HG03558 (cell line): ENCODE measurements around the gene THOC2.
"Not testable (repeated sequence)": the region's sequence is repeated elsewhere in the genome, so short reads cannot be mapped to it uniquely, and the experiment has no call there.

Experiments used
- ATAC-seq: cut with Tn5 transposase; IDR thresholded peaks from one replicate; pipeline ENCODE4 v1.9.1; 2021; ENCODE audit warnings: moderate number of reproducible peaks; ENCODE audit not compliant: unreplicated experiment; ENCODE audit errors: extremely low read depth

The THOC2 gene

GRCh38 chrX:123732670-123733363 is at the start of gene THOC2:
Gene THOC2 (minus strand): TSS chrX:123733052. CDS start chrX:123733022, 30 bp downstream.
- peak; percentile 67 for ATAC-seq

- ATAC-seq = not testable (repeated sequence)
Measured at GRCh38 chrX:123781786-123782185, 48.9 kb upstream of the THOC2 start.

GRCh38 chrX:123779908-123780396 is 47.1 kb upstream of the THOC2 start:
- ATAC-seq = no peak

- ATAC-seq = no peak
Measured at GRCh38 chrX:123773258-123773988, 40.6 kb upstream of the THOC2 start.

GRCh38 chrX:123771449-123772064 is 38.7 kb upstream of the THOC2 start:
- ATAC-seq = peak; percentile 62

GRCh38 chrX:123764967-123765871 is 32.4 kb upstream of the THOC2 start:
- peak; percentile 69 for ATAC-seq

- ATAC-seq = not testable (repeated sequence)
Measured at GRCh38 chrX:123759849-123760248, 27.0 kb upstream of the THOC2 start.

- ATAC-seq = not testable (repeated sequence)
Measured at GRCh38 chrX:123757794-123758193, 24.9 kb upstream of the THOC2 start.

- ATAC-seq = no peak
Measured at GRCh38 chrX:123756320-123756719, 23.5 kb upstream of the THOC2 start.

GRCh38 chrX:123755107-123755506 is 22.3 kb upstream of the THOC2 start:
- no peak for ATAC-seq

- no peak for ATAC-seq
Measured at GRCh38 chrX:123753656-123754350, 21.0 kb upstream of the THOC2 start.

- ATAC-seq = no peak
Measured at GRCh38 chrX:123749643-123750042, 16.8 kb upstream of the THOC2 start.

- ATAC-seq = no peak
Measured at GRCh38 chrX:123745511-123745910, 12.7 kb upstream of the THOC2 start.

- no peak for ATAC-seq
Measured at GRCh38 chrX:123743312-123743711, 10.5 kb upstream of the THOC2 start.

- ATAC-seq = no peak
Measured at GRCh38 chrX:123742440-123742839, 9.6 kb upstream of the THOC2 start.

- ATAC-seq = no peak
Measured at GRCh38 chrX:123740536-123740935, 7.7 kb upstream of the THOC2 start.

GRCh38 chrX:123740006-123740405 is 7.2 kb upstream of the THOC2 start:
- no peak for ATAC-seq

GRCh38 chrX:123739474-123739873 is 6.6 kb upstream of the THOC2 start:
- no peak for ATAC-seq

GRCh38 chrX:123738378-123738940 is 5.6 kb upstream of the THOC2 start:
- ATAC-seq = no peak
